H9 (cell line): ENCODE measurements around the gene POU2AF3. TPM values are rescaled to one million over a fixed set of nuclear protein-coding genes. Genes with fewer than 3 reads are reported as not detected.

Experiments
- DNase-seq: peaks from one replicate; pipeline ENCODE4 v3.0.0-alpha.2; 2017
- H2AFZ ChIP-seq: one replicate; pipeline ENCODE4 v1.6.1; 2013; ENCODE audit warnings: mild to moderate bottlenecking, low read length, control low read depth, moderate library complexity
- H2AK5ac ChIP-seq: 2 replicates; pipeline ENCODE4 v1.6.1; 2013; ENCODE audit warnings: low read length, control low read depth, mixed read lengths; ENCODE audit not compliant: insufficient read length
- H2BK120ac ChIP-seq: one replicate; pipeline ENCODE4 v1.6.1; 2013; ENCODE audit warnings: low read depth, mild to moderate bottlenecking, low read length, control low read depth, inconsistent platforms; ENCODE audit not compliant: poor library complexity, severe bottlenecking
- H2BK12ac ChIP-seq: 2 replicates; pipeline ENCODE4 v1.6.1; 2013; ENCODE audit warnings: low read length, control low read depth, mixed read lengths, low read depth; ENCODE audit not compliant: insufficient read length
- H2BK15ac ChIP-seq: 2 replicates; pipeline ENCODE4 v1.6.1; 2013; ENCODE audit warnings: low read depth, low read length, control low read depth
- H2BK20ac ChIP-seq: one replicate; pipeline ENCODE4 v1.6.1; 2013; ENCODE audit warnings: low read depth, mild to moderate bottlenecking, low read length, control low read depth, inconsistent platforms; ENCODE audit not compliant: poor library complexity, severe bottlenecking
- H2BK5ac ChIP-seq: 2 replicates; pipeline ENCODE4 v1.6.1; 2013; ENCODE audit warnings: low read length, control low read depth, mixed read lengths; ENCODE audit not compliant: insufficient read length
- H3K14ac ChIP-seq: 2 replicates; pipeline ENCODE4 v1.6.1; 2013; ENCODE audit warnings: low read length, control low read depth; ENCODE audit not compliant: insufficient read depth
- H3K18ac ChIP-seq: 2 replicates; pipeline ENCODE4 v1.6.1; 2013; ENCODE audit warnings: low read depth, mild to moderate bottlenecking, mixed read lengths, low read length, control low read depth; ENCODE audit not compliant: insufficient read length
- H3K23ac ChIP-seq: 2 replicates; pipeline ENCODE4 v1.6.1; 2013; ENCODE audit warnings: low read length, control low read depth, mixed read lengths, low read depth; ENCODE audit not compliant: insufficient read length
- H3K23me2 ChIP-seq: 2 replicates; pipeline ENCODE4 v1.6.1; 2013; ENCODE audit warnings: low read depth, mild to moderate bottlenecking, mixed read lengths, low read length, control low read depth; ENCODE audit not compliant: insufficient read length, poor library complexity, severe bottlenecking
- H3K27ac ChIP-seq: 2 replicates; pipeline ENCODE4 v1.5.1; 2013; ENCODE audit warnings: low read length, control low read depth, mixed read lengths, low read depth; ENCODE audit not compliant: insufficient read length
- H3K27me3 ChIP-seq: 2 replicates; pipeline ENCODE4 v1.6.1; 2013; ENCODE audit warnings: low read length, control low read depth, inconsistent platforms; ENCODE audit not compliant: insufficient read depth
- H3K4ac ChIP-seq: 2 replicates; pipeline ENCODE4 v1.6.1; 2013; ENCODE audit warnings: low read depth, mild to moderate bottlenecking, control low read depth, inconsistent platforms, low read length, moderate library complexity
- H3K4me1 ChIP-seq: 2 replicates; pipeline ENCODE4 v1.6.1; 2013; ENCODE audit warnings: low read length, control low read depth, inconsistent platforms; ENCODE audit not compliant: insufficient read depth
- H3K4me2 ChIP-seq: 2 replicates; pipeline ENCODE4 v1.6.1; 2013; ENCODE audit warnings: low read length, control low read depth, mixed read lengths; ENCODE audit not compliant: insufficient read length, insufficient read depth
- H3K56ac ChIP-seq: 2 replicates; pipeline ENCODE4 v1.6.1; 2013; ENCODE audit warnings: low read depth, mild to moderate bottlenecking, mixed read lengths, low read length, control low read depth; ENCODE audit not compliant: insufficient read length
- H3K79me1 ChIP-seq: 2 replicates; pipeline ENCODE4 v1.6.1; 2013; ENCODE audit warnings: low read depth, mild to moderate bottlenecking, moderate library complexity, low read length, control low read depth, inconsistent platforms; ENCODE audit not compliant: insufficient read depth, poor library complexity, severe bottlenecking
- H3K79me2 ChIP-seq: 2 replicates; pipeline ENCODE4 v1.6.1; 2013; ENCODE audit warnings: low read length, control low read depth, inconsistent platforms; ENCODE audit not compliant: insufficient read depth
- H3K9ac ChIP-seq: 2 replicates; pipeline ENCODE4 v1.6.1; 2013; ENCODE audit warnings: low read length, control low read depth, mixed read lengths; ENCODE audit not compliant: insufficient read length; ENCODE audit errors: extremely low read depth
- H3K9me3 ChIP-seq: one replicate; pipeline ENCODE4 v1.6.1; 2013; ENCODE audit warnings: low read depth, low read length, inconsistent platforms; ENCODE audit not compliant: control insufficient read depth
- H3T11ph ChIP-seq: one replicate; pipeline ENCODE4 v1.6.1; 2013; ENCODE audit warnings: mild to moderate bottlenecking, low read length, control low read depth, inconsistent platforms
- H4K20me1 ChIP-seq: one replicate; pipeline ENCODE4 v1.6.1; 2013; ENCODE audit not compliant: control insufficient read depth, insufficient read length, insufficient read depth
- H4K5ac ChIP-seq: 2 replicates; pipeline ENCODE4 v1.6.1; 2013; ENCODE audit warnings: low read depth, mild to moderate bottlenecking, mixed read lengths, low read length, control low read depth; ENCODE audit not compliant: insufficient read length
- H4K8ac ChIP-seq: replicated peaks from 2 replicates; pipeline ENCODE4 v1.6.1; 2013; ENCODE audit warnings: low read length, control low read depth, mixed read lengths, low read depth; ENCODE audit not compliant: insufficient read length
- H4K91ac ChIP-seq: 2 replicates; pipeline ENCODE4 v1.6.1; 2013; ENCODE audit warnings: low read depth, mild to moderate bottlenecking, moderate library complexity, mixed read lengths, low read length, control low read depth; ENCODE audit not compliant: insufficient read length
- H3K27ac Mint-ChIP-seq, 3 experiments: 2 replicates in 2 of 3; 3 replicates in 1 of 3; pipeline ENCODE4 v1.8.0; 2020 to 2021; ENCODE audit warnings: mixed read lengths in 3 of 3, mild to moderate bottlenecking in 1 of 3, moderate library complexity in 1 of 3
- H3K27me3 Mint-ChIP-seq: 2 replicates; pipeline ENCODE4 v1.8.0; 2021; ENCODE audit warnings: low read depth, mild to moderate bottlenecking, moderate library complexity, mixed read lengths
- H3K36me3 Mint-ChIP-seq, 3 experiments: 2 replicates in 2 of 3; 3 replicates in 1 of 3; pipeline ENCODE4 v1.8.0; 2020 to 2021; ENCODE audit warnings: low read depth in 3 of 3, mixed read lengths in 3 of 3; ENCODE audit not compliant: insufficient read depth in 1 of 3
- H3K4me1 Mint-ChIP-seq, 2 experiments: 2 replicates each; pipeline ENCODE4 v1.8.0; 2020; ENCODE audit warnings: mixed read lengths in 2 of 2
- H3K4me3 Mint-ChIP-seq, 2 experiments: 2 replicates in 1 of 2; 3 replicates in 1 of 2; pipeline ENCODE4 v1.8.0; 2020 to 2021; ENCODE audit warnings: mild to moderate bottlenecking in 2 of 2, mixed read lengths in 2 of 2, moderate library complexity in 1 of 2
- H3K9me3 Mint-ChIP-seq, 2 experiments: 2 replicates in 1 of 2; 3 replicates in 1 of 2; pipeline ENCODE4 v1.8.0; 2020; ENCODE audit warnings: mild to moderate bottlenecking in 2 of 2, mixed read lengths in 2 of 2, moderate library complexity in 1 of 2
- CTCF ChIP-seq: fragments of 200-600 bp; sonication (generic); conservative IDR thresholded peaks from 3 replicates; pipeline ENCODE4 v1.8.0; 2021; ENCODE audit warnings: antibody characterized with exemption, mild to moderate bottlenecking
- WGBS: extraction: QIAGEN DNeasy Blood & Tissue Kit; methylation state at CpG from one replicate; pipeline ENCODE4 v1.1.7; 2013; ENCODE audit warnings: missing lambda C conversion rate, low lambda C conversion rate, mixed read lengths; ENCODE audit not compliant: insufficient read length; ENCODE audit errors: extremely low coverage; 5-methylcytosine and 5-hydroxymethylcytosine counted together
- total RNA-seq: library from RNA; stranded (reverse); gene quantifications from 2 replicates; pipeline ENCODE4 v1.2.1, GENCODE V29; 2021

The POU2AF3 gene
- total RNA-seq, 1 experiment from 2014 or later = 0.52 TPM

GRCh38 chr11:111342329-111342728 lies 44.0 kb downstream of the POU2AF3 start:
- no peak for DNase-seq
- H2BK120ac ChIP-seq = no peak overlapping the region
- no peak for TF ChIP-seq CTCF
- H3K23ac ChIP-seq = no peak overlapping the region
- H3K27ac ChIP-seq = no peak overlapping the region
- H2BK15ac ChIP-seq = no peak overlapping the region
- no peaks in the 10 kb centered on the region; the same call in 1 of the 2 replicates for H3K4me1 ChIP-seq
- H2BK5ac ChIP-seq = no peak overlapping the region
- no peak overlapping the region for H3K4me2 ChIP-seq
- H4K8ac ChIP-seq = no peak overlapping the region
- Mint-ChIP-seq H3K9me3 (peaks cover 9 to 10% of the 10 kb centered on the region in 2 experiments), H3K36me3 (peaks cover 0 to 14% (median 9%) of the 10 kb centered on the region in 3 experiments; a peak in 6 of 7 replicates), H3K4me1 (peaks cover 4 to 5% of the 10 kb centered on the region in 2 experiments; a peak in 2 of 4 replicates), H3K27ac (no peak overlapping the region), H3K4me3 (no peak overlapping the region), H3K27me3 (no peaks in the 10 kb centered on the region)
- H4K91ac ChIP-seq = no peak overlapping the region
- H2BK20ac ChIP-seq = no peak overlapping the region
- no peak overlapping the region for H3K18ac ChIP-seq
- H2AK5ac ChIP-seq = no peak overlapping the region
- no peak overlapping the region for H3K4ac ChIP-seq
- H4K5ac ChIP-seq = no peak overlapping the region
- no peak overlapping the region for H2AFZ ChIP-seq
- no peaks in the 10 kb centered on the region; the same call in 1 of the 2 replicates for H3K27me3 ChIP-seq
- H4K20me1 ChIP-seq = no peaks in the 10 kb centered on the region
- no peak overlapping the region for H3K56ac ChIP-seq
- H3K79me1 ChIP-seq = no peaks in the 10 kb centered on the region
- no peaks in the 10 kb centered on the region for H3K23me2 ChIP-seq
- WGBS = no CpG with 5 or more reads among the region's 3 CpGs
- no peak overlapping the region for H2BK12ac ChIP-seq
- H3K9me3 ChIP-seq = no peaks in the 10 kb centered on the region
- no peak overlapping the region for H3K9ac ChIP-seq
- H3K14ac ChIP-seq = no peak overlapping the region
- H3T11ph ChIP-seq = no peak overlapping the region
- no peaks in the 10 kb centered on the region for H3K79me2 ChIP-seq
